NCI-H2107 treated with DMSO at 0.1 percent for 48 hours (cell line): ENCODE data around the gene ZNF90.
A peak's percentile ranks its signal among the peaks of the same experiment; 100 is the strongest.
"Not testable (repeated sequence)": the region's sequence is repeated elsewhere in the genome, so short reads cannot be mapped to it uniquely, and the experiment has no call there.

ENCODE experiments used
- DNase-seq: peaks from one replicate; lab custom pipeline; 2025; ENCODE audit not compliant: unreplicated experiment; lab: John Stamatoyannopoulos, UW

The ZNF90 gene

GRCh38 chr19:20077791-20078463 is at the start of gene ZNF90:
TSS of gene ZNF90 (plus strand) at chr19:20078000. CDS start at chr19:20078133, 133 bp downstream.
- DNase-seq = no peak

- no peak for DNase-seq
Measured at GRCh38 chr19:20028611-20029010, 49.2 kb upstream of the ZNF90 start.

- no peak for DNase-seq
Measured at GRCh38 chr19:20035935-20036334, 41.9 kb upstream of the ZNF90 start.

- DNase-seq = no peak
Measured at GRCh38 chr19:20038358-20039202, 39.2 kb upstream of the ZNF90 start.

- DNase-seq = peak; percentile 86
Measured at GRCh38 chr19:20039203-20039723, 38.5 kb upstream of the ZNF90 start, which contains the start of gene ZNF682. TSS of gene ZNF682 (minus strand) at chr19:20039505. CDS start at chr19:20039345, 160 bp downstream.

GRCh38 chr19:20044663-20045062 is 33.1 kb upstream of the ZNF90 start:
- no peak for DNase-seq

- DNase-seq = not testable (repeated sequence)
Measured at GRCh38 chr19:20045742-20046141, 32.1 kb upstream of the ZNF90 start.

GRCh38 chr19:20051841-20052768 is 25.7 kb upstream of the ZNF90 start:
- peak; percentile 89 for DNase-seq

- DNase-seq = not testable (repeated sequence)
Measured at GRCh38 chr19:20058738-20059137, 19.1 kb upstream of the ZNF90 start.

- no peak for DNase-seq
Measured at GRCh38 chr19:20060282-20060681, 17.5 kb upstream of the ZNF90 start.

GRCh38 chr19:20066861-20067260 is 10.9 kb upstream of the ZNF90 start:
- DNase-seq = no peak

- DNase-seq = no peak
Measured at GRCh38 chr19:20067943-20068342, 9.9 kb upstream of the ZNF90 start.

- not testable (repeated sequence) for DNase-seq
Measured at GRCh38 chr19:20068559-20068958, 9.2 kb upstream of the ZNF90 start.

GRCh38 chr19:20070691-20071090 is 7.1 kb upstream of the ZNF90 start:
- no peak for DNase-seq

GRCh38 chr19:20072936-20073335 is 4.9 kb upstream of the ZNF90 start:
- no peak for DNase-seq

GRCh38 chr19:20078581-20079031 is 806 bp downstream of the ZNF90 start:
- DNase-seq = no peak

GRCh38 chr19:20079476-20079875 is 1.7 kb downstream of the ZNF90 start:
- no peak for DNase-seq

- no peak for DNase-seq
Measured at GRCh38 chr19:20080656-20081055, 2.9 kb downstream of the ZNF90 start.

- DNase-seq = not testable (repeated sequence)
Measured at GRCh38 chr19:20082232-20082833, 4.5 kb downstream of the ZNF90 start.

GRCh38 chr19:20082876-20083275 is 5.1 kb downstream of the ZNF90 start:
- not testable (repeated sequence) for DNase-seq
